HG03457 (cell line): ENCODE measurements around the gene PADI3.

Experiments used
- ATAC-seq: cut with Tn5 transposase; IDR thresholded peaks from one replicate; pipeline ENCODE4 v1.9.1; 2021; ENCODE audit warnings: moderate number of reproducible peaks; ENCODE audit not compliant: unreplicated experiment

The PADI3 gene

DNA sequence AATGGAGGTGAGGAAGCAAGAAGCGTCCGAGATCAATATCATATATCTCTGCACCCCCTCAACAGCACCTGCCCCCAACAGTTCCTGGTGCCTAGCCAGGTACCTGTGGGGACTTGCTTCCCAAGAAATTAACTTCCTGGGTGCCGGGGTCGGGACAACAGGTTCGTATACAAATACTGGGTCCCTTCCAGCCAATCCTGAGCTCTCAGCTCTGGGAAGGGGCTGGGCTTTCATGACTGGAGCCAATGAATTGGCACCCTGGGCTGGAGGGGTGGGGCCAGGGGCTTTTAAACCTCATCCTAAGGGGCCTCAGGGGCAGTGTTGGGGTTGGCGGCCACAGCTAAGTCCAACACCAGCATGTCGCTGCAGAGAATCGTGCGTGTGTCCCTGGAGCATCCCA is at the start of gene PADI3:
Gene PADI3 (plus strand): TSS at position 318 of the 400 bp plus-strand sequence. CDS start 40 bp downstream, at position 358.
- no peak for ATAC-seq

DNA sequence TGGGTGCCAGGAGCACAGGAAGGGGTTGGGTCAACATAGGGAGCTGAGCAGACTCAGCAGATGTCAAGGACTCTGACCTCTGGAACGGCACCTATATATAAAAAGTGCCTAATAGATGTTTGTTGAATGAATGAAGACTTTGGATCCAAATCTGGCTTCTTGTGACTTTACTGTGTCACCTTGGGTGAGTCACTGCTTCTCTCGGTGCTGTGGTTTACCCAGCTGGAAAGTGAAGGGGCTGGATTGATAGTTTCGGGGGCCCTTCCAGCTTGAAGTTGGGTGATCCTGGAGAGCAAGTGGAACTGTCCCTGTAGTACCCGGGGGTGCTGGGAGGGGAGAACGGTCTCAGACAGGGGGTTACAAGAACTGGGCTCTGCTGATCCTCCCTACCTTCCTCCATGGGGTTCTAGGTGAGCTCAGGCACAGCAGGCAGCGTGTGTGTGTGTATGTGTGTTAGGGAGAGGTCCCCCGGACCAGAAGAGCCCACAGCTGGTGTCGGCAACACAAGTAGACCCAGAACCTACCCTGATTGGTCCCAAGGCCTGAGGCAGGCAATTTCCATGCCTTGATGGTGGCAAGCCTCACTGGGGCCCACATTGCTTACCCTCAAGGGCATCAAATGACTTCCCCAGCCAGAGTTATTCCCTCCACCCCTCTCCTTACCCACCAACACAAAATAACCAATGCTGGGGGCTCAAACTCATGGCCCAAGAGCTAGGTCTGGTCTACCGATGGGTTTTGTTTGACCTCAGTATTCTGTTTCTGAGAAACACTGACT is 49.4 kb upstream of the PADI3 start:
- ATAC-seq, result no peak

DNA sequence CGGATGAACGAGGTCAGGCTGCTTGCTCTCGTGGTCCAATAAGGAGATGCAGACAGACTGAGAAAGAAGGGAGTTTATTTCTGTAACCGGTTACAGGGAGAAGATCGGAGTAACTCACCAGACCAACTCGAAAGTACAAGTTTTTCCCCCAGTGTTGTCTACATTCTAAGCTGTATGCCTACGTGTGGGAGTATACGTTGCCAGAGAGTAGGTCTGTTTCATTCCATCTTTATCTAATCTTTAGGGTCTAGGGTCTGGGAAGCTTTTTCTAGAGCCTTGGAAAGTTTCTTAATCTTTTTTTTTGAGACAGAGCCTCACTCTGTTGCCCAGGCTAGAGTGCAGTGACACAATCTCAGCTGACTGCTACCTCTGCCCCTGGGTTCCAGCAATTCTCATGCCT is 48.7 kb upstream of the PADI3 start:
- no peak for ATAC-seq

GRCh38 chr1:17200756-17201155 is 48.1 kb upstream of the PADI3 start:
- ATAC-seq, result no peak

- ATAC-seq, result no peak
Observed at GRCh38 chr1:17201201-17202021, 47.5 kb upstream of the PADI3 start.

DNA sequence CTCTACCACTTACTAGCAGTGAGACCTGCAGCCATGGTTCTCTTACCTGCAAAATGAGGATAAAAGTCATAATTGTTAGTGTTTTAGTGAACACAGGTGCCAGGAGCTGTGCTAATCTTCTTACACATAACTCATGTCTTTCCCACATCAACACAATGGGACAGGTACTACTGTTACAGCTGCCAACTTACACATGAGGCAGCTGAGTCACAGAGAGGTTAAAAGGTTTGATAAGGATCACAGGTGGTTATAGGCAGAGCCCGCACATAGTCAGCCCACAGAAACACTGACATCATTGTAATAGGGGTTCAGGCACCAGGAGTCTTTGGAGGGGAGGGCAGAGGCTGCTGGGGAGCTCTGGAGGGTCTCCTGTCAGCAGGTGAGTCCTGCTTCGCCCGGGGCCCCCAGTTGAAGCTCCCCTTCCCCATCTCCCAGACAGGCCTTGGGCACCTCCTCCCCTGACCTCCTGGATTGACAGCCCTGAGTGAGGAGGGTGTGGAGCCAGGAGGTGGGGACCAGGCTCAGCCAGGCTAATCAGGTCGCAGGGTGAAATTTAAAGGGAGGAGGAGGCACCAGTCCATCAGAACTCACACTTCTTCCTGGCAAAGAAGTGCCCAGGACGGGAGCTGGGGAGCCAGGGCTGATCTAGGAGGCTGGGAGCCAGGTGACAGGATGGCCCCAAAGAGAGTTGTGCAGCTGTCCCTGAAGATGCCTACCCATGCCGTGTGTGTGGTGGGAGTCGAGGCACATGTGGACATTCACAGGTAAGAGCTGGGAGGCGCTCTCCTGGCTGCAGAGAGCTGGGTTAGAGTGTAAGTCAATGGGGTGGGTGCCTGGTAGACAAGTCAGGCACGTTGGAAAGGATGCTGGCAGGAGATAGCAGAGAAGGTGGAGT is 44.1 kb upstream of the PADI3 start, which contains the start of gene PADI1:
Gene PADI1 (plus strand): TSS at position 583 of the 895 bp plus-strand sequence. CDS start 90 bp downstream, at position 673.
- ATAC-seq, result no peak

- no peak for ATAC-seq
Observed at GRCh38 chr1:17205652-17206051, 43.2 kb upstream of the PADI3 start.

DNA sequence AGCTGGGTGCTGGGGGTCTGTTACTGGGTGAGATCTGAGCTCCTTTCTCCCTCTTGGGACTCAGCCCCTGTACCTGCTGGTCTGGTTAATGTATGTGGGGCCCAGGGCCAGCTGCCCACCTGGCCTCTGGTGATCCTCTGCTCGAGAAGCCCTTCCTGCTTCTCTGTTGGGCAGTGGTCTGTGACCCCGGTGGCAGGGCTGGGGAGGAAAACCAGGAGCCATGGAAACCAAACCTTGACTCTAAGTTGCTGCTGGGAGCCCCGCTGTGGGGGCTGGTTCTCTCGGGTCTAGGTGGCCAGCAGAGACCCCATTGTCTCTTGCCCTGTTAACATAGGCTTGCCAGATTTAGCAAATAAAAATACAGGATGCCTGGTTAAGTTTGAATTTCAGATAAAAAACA is 42.7 kb upstream of the PADI3 start:
- ATAC-seq, result no peak

- ATAC-seq, result no peak
Observed at GRCh38 chr1:17207046-17207445, 41.9 kb upstream of the PADI3 start.

- no peak for ATAC-seq
Observed at GRCh38 chr1:17207540-17207939, 41.4 kb upstream of the PADI3 start.

DNA sequence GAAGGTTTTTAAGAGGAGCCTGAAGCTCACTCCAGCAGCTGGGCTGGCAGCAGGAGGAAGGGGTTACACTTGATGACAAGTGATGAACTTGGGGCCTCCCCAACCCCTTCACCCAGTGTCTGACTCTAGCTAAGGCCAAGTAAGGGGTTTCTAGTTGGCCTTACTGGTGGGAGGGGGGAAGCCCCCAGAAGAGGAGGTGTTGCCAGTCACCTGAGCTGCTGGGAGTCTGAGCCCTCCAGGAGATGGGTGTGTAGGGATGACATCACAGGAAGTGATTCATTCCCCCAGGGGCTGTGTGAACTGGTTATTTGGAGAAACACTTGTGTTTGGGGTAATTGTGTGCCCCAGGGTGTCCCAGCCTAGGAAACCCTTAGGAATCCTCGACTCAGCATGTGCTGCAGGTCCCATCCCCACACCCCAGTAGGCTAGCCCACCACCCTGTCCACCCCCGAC is 40.9 kb upstream of the PADI3 start:
- ATAC-seq, result no peak

DNA sequence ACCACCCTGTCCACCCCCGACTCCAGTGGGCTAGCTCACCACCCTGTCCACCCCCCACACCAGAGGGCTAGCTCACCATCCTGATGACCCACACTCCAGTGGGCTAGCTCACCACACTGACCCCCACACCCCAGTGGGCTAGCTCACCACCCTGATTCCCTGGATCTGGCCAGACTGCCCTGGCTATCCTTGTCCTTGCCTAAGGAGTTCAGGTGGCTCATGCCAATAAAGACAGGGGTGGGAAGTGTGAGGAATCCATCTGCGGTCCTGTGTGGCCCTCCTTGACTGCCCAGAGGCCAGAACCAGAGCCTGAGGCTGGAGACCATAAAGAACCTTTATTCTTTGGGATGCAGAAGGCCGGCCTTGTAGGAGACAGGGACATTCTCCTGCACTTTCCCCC is 40.4 kb upstream of the PADI3 start:
- ATAC-seq, result no peak

DNA sequence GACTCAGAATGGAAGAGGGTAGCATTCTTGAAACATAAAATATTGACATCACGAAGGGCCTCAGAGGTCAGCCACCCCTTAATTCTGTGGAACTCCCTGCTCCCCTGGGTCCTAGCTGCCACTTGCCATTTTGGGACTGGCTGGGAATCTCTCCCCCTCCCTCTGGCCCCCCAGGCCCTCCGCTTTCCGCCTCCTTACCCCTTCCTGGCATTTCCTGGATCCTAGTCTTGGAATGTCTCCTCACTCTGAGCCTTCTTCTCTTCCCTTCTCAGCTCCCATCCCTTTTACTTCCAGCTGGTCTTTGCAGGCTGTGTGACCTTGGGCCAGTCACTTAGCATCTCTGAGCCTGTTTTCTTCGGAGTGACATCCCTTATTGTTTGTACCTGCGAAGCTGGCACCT is 39.5 kb upstream of the PADI3 start:
- ATAC-seq, result no peak

DNA sequence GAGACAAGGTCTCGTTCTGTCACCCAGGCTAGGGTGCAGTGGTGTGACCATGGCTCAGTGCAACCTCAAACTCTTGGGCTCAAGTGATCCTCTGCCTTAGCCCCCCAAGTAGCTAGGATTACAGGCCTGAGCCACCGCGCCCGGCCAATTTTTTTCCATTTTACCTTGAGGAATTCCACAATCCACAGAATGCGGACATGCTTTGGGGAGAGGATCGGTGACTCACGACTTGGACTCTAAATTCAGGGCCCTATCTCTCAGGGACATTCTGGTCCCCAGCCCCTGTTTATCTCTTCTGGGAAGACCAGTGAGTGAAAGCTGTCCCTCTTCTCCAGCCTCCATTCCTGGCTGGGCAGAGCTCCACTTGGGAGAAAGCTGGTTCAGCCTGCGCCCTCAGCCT is 38.7 kb upstream of the PADI3 start:
- ATAC-seq, result no peak

DNA sequence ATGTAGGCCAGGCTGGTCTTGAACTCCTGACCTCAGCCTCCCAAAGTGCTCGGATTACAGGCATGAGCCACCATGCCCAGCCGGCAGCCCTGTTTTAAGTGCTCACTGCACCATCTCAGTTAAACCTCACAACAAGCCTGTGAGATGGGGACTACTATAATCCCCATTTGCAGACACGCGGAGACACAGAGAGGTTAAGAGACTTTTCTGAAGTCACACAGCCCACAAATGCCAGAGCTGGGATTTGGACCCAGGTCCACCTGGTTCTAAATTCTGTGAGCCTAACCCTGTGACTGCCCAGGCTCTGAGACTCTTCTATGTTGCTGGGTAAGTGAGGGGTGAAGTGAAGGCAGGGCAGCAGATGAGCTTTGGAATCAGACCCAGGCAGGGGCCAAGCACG is 37.5 kb upstream of the PADI3 start:
- ATAC-seq, result no peak

- no peak for ATAC-seq
Observed at GRCh38 chr1:17212009-17212408, 36.9 kb upstream of the PADI3 start.

GRCh38 chr1:17212487-17213121 is 36.3 kb upstream of the PADI3 start:
- ATAC-seq, result no peak

DNA sequence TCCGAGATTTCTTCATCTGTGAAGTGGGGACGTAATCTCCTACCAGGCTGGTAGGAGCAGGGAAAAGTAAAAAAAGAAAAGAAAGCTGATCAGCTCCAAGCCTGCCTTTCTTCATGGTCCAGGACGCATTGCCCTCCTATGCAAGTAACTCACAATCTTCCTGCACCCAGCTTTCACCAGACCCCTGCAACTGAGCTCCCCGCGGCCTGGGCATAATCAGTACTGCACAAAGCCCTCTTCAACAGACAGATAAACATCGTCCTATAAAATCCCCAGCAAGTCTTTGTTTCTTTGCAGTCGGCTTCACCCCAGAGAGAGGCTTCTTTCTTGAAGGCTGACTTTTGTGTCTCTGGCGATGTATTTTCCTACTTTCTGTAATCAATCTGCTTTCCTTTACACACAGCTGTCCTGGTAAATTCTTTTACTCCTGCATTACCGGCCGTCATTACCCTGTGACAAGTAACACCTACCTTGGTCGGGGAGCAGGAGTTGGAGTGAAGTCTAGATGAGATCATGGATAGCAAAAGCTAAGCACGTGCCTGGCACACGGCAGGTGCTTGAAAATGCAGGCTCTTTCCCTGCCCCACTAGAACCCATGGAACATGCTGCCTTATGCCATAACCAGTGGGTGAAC is 35.6 kb upstream of the PADI3 start:
- no peak for ATAC-seq

DNA sequence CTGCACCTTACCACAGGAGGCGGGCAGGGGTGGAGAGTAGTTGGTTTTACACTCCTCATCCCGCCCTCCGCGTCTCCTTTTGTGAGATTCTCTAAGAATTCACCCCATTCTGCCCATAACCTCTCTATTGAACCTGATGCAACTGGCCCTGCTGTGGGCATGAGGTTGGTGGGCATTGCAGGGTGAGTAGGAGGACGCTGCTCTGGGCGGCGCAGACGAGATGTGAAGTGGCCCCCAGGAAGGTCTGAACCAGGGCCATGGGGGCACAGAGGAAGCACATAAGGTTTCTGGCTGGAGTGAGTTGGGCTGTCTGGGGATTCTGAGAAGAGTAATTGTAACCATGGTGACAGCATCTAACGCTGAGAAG is 35.1 kb upstream of the PADI3 start:
- no peak for ATAC-seq

DNA sequence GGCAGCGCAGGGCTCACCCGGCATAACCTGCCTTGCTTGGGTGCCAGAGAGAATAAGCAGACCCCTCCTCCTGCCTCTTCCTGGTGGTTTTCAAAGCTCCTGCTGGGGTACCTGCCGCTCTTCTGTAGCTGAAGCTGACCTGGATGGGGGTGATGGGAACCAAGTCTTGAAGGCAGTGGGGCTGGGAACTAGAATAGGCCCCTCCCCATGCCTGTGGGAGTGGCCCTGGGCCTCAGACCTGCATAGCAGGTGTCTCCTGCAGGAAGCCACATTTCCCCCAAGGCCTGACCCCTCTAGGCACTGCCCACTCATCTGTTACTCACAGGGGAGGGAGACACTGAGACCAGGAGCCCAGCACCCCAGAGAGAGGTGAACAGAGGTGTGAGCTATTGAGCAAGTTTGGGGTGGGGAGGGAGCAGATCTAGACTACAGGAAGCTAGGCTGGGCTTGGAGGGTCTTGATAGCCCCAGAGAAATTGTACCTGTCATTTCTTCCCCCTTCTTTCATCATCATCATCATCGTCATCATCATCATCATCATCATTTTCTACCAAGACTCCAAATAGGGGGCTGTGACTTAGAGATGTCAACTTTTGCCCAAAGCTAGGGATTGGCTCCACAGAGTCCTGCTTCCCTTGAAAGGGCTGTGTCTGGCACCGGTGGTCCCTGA is 33.9 kb upstream of the PADI3 start:
- no peak for ATAC-seq
